ENCODE results near the gene OR5C1.
A peak's percentile ranks its signal among the peaks of the same experiment; 100 is the strongest.
"Not testable (repeated sequence)": the region's sequence is repeated elsewhere in the genome, so short reads cannot be mapped to it uniquely, and the experiment has no call there.

Gene OR5C1

GRCh38 chr9:122812736-122813135 lies 24.0 kb downstream of the OR5C1 start:
- DNase-seq: no peak

- DNase-seq: peak; percentile 11 to 48 (median 42)
Measured at GRCh38 chr9:122814545-122814944, 25.8 kb downstream of the OR5C1 start.

GRCh38 chr9:122815544-122815943 lies 26.8 kb downstream of the OR5C1 start:
- no peak for DNase-seq

GRCh38 chr9:122816163-122816867 lies 27.6 kb downstream of the OR5C1 start:
- DNase-seq: peak; percentile 51 to 67 (median 58)

- DNase-seq: no peak
Measured at GRCh38 chr9:122819326-122819725, 30.6 kb downstream of the OR5C1 start.

GRCh38 chr9:122819791-122820489 lies 31.2 kb downstream of the OR5C1 start:
- DNase-seq: no peak

GRCh38 chr9:122820490-122820845 lies 31.7 kb downstream of the OR5C1 start:
- no peak for DNase-seq

- peak; percentile 77 to 92 (median 87) for DNase-seq
Measured at GRCh38 chr9:122821278-122821943, 32.7 kb downstream of the OR5C1 start.

GRCh38 chr9:122822056-122822455 lies 33.3 kb downstream of the OR5C1 start:
- no peak for DNase-seq

- no peak for DNase-seq
Measured at GRCh38 chr9:122822938-122823337, 34.2 kb downstream of the OR5C1 start.

GRCh38 chr9:122827761-122828093 lies 39.0 kb downstream of the OR5C1 start:
- DNase-seq: peak in 2 of 4 experiments; percentile 11 to 19

- not testable (repeated sequence) for DNase-seq
Measured at GRCh38 chr9:122828965-122829284, 40.2 kb downstream of the OR5C1 start.

GRCh38 chr9:122832194-122832593 lies 43.5 kb downstream of the OR5C1 start:
- no peak for DNase-seq

GRCh38 chr9:122835313-122835731 lies 46.6 kb downstream of the OR5C1 start:
- DNase-seq: no peak

- DNase-seq: no peak
Measured at GRCh38 chr9:122837266-122837850, 48.6 kb downstream of the OR5C1 start.

- not testable (repeated sequence) for DNase-seq
Measured at GRCh38 chr9:122838441-122838840, 49.7 kb downstream of the OR5C1 start.

All from suppressor macrophage (primary cell).